ENCODE data around the gene MYO15B. TPM values are rescaled to one million over a fixed set of nuclear protein-coding genes. Genes with fewer than 3 reads are reported as not detected.

Gene MYO15B
- polyA plus RNA-seq, 3 donors from 2014 or later = 0.76 to 3.0 (median 2.6) TPM

DNA sequence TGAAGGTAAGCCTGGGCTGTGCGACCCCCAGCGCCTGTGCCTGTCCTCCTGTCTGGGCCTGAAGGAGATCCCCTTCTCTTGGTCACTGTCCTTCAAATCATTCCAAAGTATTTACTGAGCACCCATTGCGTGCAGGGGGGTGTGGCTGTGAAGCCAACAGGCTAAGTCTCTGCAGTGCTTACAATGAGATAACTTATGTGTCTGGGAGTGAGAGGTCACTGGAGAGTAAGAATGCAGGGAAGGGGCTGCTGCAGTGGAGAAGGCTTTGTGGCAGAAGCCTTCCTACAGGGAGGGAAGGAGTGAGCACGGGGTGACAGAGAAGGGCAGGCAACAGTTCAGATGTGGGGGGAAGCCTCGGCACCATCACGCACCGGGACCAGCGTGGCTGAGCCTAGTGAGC is 34.5 kb downstream of the MYO15B start:
- Mint-ChIP-seq H3K4me3 (no peak overlapping the region), H3K9me3 (peaks cover 0 to 1% (median 0%) of the 10 kb centered on the region in 6 donors), H3K27me3 (ENCODE audit: low read depth in 3 of 3) (peaks cover 0 to 5% (median 2%) of the 10 kb centered on the region in 3 donors), H3K27ac (peak overlapping the region in 1 of 6 donors; percentile 46), H3K36me3 (peaks cover 0 to 8% (median 0%) of the 10 kb centered on the region in 3 donors), H3K4me1 (peaks cover 0 to 2% of the 10 kb centered on the region in 2 donors)
- DNase-seq = no peak

DNA sequence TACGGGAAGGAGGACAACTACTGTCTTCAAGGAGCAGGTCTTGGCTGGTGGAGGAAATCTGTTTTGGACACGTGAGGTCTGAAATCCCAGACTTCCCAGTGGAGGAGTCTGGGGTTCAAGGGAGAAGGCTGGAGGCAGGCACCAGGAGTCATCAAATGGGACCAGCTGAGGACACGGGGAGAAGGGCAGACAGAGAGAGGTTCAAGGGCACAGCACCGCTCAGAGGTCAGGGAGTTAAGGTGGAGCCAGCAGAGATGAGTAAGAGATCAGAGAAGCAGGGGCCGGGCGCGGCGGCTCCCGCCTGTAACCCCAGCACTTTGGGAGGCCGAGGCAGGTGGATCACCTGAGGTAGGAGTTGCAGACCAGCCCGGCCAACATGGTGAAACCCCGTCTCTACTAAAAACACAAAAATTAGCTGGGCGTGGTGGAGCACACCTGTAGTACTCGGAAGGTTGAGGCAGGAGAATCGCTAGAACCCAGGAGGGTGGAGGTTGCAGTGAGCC is 35.2 kb downstream of the MYO15B start:
- no peak for DNase-seq
- H3K9me3 Mint-ChIP-seq = peaks cover 0 to 1% (median 0%) of the 10 kb centered on the region in 6 donors
- peak overlapping the region in 3 of 6 donors; percentile 26 to 44 (median 39) for H3K27ac Mint-ChIP-seq
- H3K4me1 Mint-ChIP-seq = peaks cover 0 to 2% of the 10 kb centered on the region in 2 donors
- H3K4me3 Mint-ChIP-seq = no peak overlapping the region
- H3K27me3 Mint-ChIP-seq (ENCODE audit: low read depth in 3 of 3) = peaks cover 0 to 5% (median 2%) of the 10 kb centered on the region in 3 donors
- H3K36me3 Mint-ChIP-seq = peaks cover 0 to 8% (median 0%) of the 10 kb centered on the region in 3 donors

DNA sequence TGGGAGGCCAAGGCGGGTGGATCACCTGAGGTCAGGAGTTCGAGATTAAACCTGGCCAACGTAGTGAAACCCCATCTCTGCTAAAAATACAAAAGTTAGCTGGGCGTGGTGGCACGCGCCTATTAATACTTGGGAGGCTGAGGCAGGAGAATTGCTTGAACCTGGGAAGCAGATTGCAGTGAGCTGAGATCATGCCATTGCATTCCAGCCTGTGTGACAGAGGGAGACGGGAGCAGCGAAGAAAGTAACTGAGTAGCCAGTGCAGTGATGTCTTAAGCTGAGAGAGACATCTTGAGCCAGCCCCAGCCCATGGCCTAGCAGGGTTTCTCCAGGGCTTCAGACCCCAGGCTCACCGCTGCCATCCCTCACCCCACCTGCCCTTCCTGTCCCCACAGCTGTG is 35.8 kb downstream of the MYO15B start:
- Mint-ChIP-seq H3K4me1 (peaks cover 0 to 2% of the 10 kb centered on the region in 2 donors), H3K36me3 (peaks cover 0 to 8% (median 0%) of the 10 kb centered on the region in 3 donors), H3K9me3 (peaks cover 0 to 1% (median 0%) of the 10 kb centered on the region in 6 donors), H3K27me3 (ENCODE audit: low read depth in 3 of 3) (peaks cover 0 to 5% (median 2%) of the 10 kb centered on the region in 3 donors), H3K27ac (peak overlapping the region in 1 of 6 donors; percentile 40), H3K4me3 (no peak overlapping the region)
- DNase-seq = no peak

DNA sequence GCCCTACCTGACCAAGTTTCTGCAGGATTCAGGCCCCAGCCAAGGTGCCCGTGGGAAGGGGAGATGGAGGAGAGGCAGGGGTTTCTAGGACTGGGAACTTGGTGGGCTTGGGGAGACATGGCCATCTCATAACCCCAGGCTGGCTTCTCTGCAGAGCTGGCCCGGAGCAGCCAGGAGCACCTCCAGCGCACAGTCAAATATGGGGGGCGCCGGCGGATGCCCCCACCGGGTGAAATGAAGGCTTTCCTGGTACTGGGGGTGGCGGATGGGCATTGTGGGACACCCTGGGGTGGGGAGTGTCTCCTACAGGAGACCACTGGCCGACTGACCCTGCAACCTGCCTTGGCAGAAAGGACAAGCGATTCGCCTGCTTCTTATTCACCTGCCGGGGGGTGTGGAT is 36.4 kb downstream of the MYO15B start:
- Mint-ChIP-seq H3K36me3 (peaks cover 0 to 8% (median 0%) of the 10 kb centered on the region in 3 donors), H3K9me3 (peaks cover 0 to 1% (median 0%) of the 10 kb centered on the region in 6 donors), H3K4me3 (no peak overlapping the region), H3K27me3 (ENCODE audit: low read depth in 3 of 3) (peaks cover 0 to 5% (median 2%) of the 10 kb centered on the region in 3 donors), H3K4me1 (peaks cover 0 to 2% of the 10 kb centered on the region in 2 donors), H3K27ac (no peak overlapping the region)
- DNase-seq = no peak

DNA sequence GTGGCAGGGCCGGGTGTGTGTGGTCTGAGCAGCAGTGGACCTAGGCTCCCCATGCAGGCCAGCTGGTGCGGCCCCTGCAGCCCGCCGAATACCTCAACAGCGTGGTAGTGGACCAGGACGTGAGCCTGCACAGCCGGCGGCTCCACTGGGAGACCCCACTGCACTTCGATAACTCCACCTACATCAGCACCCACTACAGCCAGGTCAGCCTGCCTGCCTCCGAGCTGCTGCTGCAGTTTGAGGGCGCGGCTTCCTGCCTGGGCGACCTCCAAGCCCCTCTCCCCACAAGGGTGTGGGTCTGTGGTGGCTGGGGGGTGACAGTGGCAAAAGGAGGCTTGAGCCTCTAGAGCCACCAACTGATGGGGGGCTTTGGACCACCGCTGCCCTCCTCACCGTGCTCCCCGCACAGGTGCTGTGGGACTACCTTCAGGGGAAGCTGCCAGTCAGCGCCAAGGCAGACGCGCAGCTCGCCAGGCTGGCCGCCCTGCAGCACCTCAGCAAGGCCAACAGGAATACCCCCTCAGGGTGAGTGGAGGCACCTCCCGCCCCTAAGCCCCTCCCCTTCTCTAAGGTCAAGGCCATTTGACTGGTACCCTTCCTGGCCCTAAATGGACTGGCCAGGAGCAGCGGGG is 37.2 kb downstream of the MYO15B start:
- Mint-ChIP-seq H3K27me3 (ENCODE audit: low read depth in 3 of 3) (peaks cover 0 to 2% (median 1%) of the 10 kb centered on the region in 3 donors), H3K9me3 (no peaks in the 10 kb centered on the region), H3K27ac (no peak overlapping the region), H3K36me3 (peaks cover 0 to 8% (median 0%) of the 10 kb centered on the region in 3 donors), H3K4me3 (no peak overlapping the region), H3K4me1 (peaks cover 0 to 2% of the 10 kb centered on the region in 2 donors)
- no peak for DNase-seq

DNA sequence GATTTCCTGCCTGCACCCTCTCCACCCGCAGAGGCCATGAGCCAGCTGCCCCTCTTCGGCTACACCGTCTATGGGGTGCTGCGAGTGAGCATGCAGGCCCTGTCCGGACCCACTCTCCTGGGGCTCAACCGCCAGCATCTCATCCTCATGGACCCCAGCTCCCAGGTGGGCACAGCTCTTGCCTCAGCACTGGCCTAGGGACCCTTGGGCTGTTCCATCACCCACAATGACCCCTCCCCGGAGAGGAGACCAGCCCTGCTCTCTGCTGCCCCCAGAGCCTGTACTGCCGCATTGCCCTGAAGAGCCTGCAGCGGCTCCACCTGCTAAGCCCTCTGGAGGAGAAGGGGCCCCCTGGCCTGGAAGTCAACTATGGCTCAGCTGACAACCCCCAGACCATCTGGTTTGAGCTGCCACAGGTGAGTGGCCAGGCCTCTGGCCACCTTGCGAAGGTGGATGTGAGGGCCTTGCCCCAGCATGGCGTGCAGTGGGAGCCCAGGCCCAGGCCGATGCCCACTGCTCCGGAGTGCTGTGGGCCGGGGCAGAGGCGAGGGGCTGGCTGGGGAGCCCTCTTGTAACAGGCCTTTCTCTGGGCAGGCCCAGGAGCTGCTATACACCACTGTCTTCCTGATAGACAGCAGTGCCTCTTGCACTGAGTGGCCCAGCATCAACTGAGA is 38.4 kb downstream of the MYO15B start:
- peaks cover 0 to 2% of the 10 kb centered on the region in 2 donors for H3K4me1 Mint-ChIP-seq
- peaks cover 0 to 8% (median 0%) of the 10 kb centered on the region in 3 donors for H3K36me3 Mint-ChIP-seq
- H3K9me3 Mint-ChIP-seq = no peaks in the 10 kb centered on the region
- no peak overlapping the region for H3K27ac Mint-ChIP-seq
- H3K27me3 Mint-ChIP-seq (ENCODE audit: low read depth in 3 of 3) = peaks cover 0 to 2% (median 1%) of the 10 kb centered on the region in 3 donors
- no peak for DNase-seq
- H3K4me3 Mint-ChIP-seq = no peak overlapping the region

DNA sequence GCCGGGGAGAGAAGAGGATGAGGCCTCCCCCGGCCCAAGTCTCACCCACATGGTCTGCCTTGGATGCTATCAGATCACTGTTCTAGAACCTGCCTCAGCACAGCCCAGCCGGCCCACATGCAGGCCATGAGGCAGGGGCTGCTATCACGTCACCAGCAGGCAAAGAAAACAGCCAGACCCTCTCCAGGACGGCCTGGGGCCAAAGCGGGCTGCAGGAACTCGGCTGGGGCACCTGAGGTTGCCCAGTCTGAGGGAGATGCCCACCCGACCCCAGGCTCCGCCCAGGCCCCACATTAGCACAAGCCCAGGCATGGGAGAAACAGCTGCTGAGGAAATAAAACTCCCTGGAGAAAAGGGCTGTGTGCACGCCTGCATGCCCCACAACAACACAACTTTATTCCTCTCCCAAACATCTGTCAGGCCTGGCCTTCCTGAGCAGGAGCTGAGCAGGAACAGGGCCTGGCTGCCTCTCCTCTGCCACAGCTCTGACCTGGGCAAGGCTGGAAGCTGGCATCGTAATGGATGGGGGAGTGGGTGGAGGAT is 39.0 kb downstream of the MYO15B start:
- Mint-ChIP-seq H3K4me1 (peaks cover 0 to 2% of the 10 kb centered on the region in 2 donors), H3K4me3 (no peak overlapping the region), H3K27me3 (ENCODE audit: low read depth in 3 of 3) (peaks cover 0 to 2% (median 1%) of the 10 kb centered on the region in 3 donors), H3K9me3 (no peaks in the 10 kb centered on the region), H3K36me3 (peaks cover 0 to 8% (median 0%) of the 10 kb centered on the region in 3 donors), H3K27ac (no peak overlapping the region)
- DNase-seq = no peak

DNA sequence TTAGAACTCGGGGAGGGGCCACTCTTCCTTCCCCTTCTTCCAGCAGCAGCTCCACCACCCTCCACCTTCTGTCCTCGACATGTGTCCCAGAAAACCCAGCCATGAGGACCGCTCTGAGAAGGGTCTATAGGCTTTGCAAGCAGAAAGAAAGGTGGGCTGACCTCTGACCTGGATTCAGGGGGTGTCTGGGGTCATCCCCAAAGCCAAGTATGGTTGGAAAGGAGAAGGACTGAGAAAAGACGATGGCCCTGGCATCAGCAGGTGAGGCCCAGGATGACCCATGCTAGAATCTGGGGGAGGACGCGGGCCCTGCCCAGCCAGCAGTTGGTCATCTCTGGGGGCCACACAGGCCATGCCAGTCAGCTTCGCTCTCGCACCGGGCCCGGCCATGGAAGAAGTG is 39.5 kb downstream of the MYO15B start:
- Mint-ChIP-seq H3K4me3 (no peak overlapping the region), H3K9me3 (no peaks in the 10 kb centered on the region), H3K36me3 (peaks cover 0 to 7% (median 0%) of the 10 kb centered on the region in 3 donors), H3K27me3 (ENCODE audit: low read depth in 3 of 3) (peaks cover 0 to 2% (median 1%) of the 10 kb centered on the region in 3 donors), H3K27ac (no peak overlapping the region), H3K4me1 (peaks cover 0 to 2% of the 10 kb centered on the region in 2 donors)
- no peak for DNase-seq

DNA sequence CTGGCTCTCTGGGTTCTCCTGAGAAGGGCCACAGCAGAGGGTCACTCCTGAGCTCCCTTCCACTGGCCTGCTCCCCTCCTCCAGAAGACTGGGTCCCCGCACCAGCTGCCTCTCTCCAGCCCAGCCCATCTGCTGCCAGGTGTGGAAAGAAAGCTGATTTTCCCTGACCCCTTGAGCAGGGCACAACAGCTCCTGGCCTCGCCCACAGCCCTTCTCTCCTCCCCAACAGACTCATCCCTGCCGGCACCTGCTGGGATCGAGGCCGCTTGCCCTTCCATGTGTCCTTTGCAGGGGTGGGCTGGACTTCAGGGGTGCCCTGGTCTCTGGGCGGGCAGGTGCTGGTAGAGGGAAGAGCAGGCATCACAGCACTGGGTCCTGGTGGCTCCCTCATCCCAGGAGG is 40.8 kb downstream of the MYO15B start:
- H3K4me1 Mint-ChIP-seq = peaks cover 0 to 6% of the 10 kb centered on the region in 2 donors
- H3K36me3 Mint-ChIP-seq = no peaks in the 10 kb centered on the region
- H3K27me3 Mint-ChIP-seq (ENCODE audit: low read depth in 3 of 3) = no peaks in the 10 kb centered on the region
- H3K9me3 Mint-ChIP-seq = no peaks in the 10 kb centered on the region
- no peak overlapping the region for H3K4me3 Mint-ChIP-seq
- no peak for DNase-seq
- H3K27ac Mint-ChIP-seq = no peak overlapping the region

DNA sequence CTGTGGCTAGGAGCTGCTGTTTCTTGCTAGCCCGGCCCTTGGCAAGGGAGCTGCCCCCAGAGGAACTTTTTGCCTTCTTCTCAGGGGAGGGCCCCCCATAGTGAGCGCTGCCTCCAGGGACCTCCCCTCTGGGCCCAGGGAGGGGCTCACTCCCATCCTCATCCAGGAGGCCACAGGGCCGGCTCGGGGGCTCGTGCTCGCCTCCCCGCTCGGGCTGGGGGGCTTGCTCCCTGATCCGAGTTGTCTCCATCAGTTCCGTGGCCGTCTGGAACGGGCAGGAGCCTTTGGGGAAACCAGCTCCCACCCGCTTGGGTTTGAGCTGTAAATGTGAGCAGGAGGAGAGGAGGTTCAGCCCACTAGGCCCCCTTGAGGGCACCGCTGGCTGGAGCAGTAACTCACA is 41.6 kb downstream of the MYO15B start:
- no peak overlapping the region for H3K4me3 Mint-ChIP-seq
- H3K36me3 Mint-ChIP-seq = no peaks in the 10 kb centered on the region
- H3K27ac Mint-ChIP-seq = no peak overlapping the region
- H3K9me3 Mint-ChIP-seq = no peaks in the 10 kb centered on the region
- peaks cover 1 to 6% of the 10 kb centered on the region in 2 donors for H3K4me1 Mint-ChIP-seq
- H3K27me3 Mint-ChIP-seq (ENCODE audit: low read depth in 3 of 3) = peaks cover 0 to 1% (median 0%) of the 10 kb centered on the region in 3 donors
- no peak for DNase-seq

DNA sequence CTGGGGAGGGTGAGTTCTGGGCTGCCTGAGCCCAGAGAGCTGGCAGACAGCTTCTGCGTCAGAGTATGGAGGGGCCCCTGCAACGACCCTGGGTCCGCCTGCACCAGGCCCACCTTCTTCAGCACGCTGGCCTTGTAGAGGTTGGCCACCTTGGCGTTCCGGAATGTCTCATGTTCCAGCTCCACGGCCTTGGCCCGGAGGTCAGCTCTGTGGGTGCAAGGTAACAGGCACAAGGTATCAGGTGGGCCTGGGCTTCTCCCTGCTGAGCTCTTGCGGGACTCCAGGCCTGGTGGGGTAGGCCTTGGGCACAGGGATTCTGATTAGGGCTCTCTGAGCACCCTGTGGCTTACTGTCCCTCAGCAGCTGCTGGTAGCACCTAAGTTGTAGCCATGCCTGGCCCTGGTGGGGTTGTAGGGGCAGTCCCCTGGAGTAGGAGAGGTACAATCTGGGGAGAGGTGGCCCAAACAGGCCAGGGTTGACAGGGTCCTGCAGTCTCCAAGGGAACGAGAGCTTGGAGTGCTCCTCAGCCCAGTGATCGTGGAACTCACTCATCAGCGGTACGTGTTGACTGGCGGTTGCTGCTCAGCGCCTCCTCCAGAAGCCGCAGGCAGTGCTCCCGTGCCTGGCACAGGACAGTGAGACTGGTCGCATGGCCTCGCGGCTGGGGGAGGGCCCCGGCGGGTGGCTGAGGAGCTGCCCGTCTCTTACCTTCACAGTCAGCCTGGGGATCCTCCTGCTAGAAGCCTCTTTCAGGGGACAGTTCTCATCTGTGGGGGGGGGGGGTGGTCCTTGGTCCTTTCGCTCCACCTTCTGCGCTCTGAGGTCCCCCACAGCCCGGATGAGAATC is 42.7 kb downstream of the MYO15B start:
- no peaks in the 10 kb centered on the region for H3K36me3 Mint-ChIP-seq
- no peaks in the 10 kb centered on the region for H3K9me3 Mint-ChIP-seq
- H3K27me3 Mint-ChIP-seq (ENCODE audit: low read depth in 3 of 3) = peaks cover 0 to 1% (median 0%) of the 10 kb centered on the region in 3 donors
- no peak overlapping the region for H3K27ac Mint-ChIP-seq
- no peak overlapping the region for H3K4me3 Mint-ChIP-seq
- DNase-seq = no peak
- peaks cover 1 to 6% of the 10 kb centered on the region in 2 donors for H3K4me1 Mint-ChIP-seq

DNA sequence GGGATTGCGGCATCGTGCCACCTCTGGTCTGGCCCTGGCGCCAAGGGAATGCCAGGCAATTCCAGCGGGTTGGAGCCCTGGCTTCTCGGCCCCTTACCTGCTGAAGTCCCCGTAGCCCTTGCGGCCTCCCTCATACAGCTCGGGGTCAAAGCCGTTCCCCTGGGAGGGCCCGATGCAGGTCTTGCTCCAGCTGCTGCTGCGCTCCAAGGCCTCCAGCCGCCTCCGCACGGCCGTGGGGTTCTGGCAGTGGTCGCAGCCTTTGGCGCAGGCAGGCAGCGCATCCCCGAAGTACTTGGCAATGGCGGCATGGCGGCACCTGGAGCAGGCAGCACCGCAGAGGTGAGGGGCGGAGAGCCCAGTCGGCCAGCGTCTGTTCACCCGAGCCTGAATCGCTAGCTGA is 43.8 kb downstream of the MYO15B start:
- H3K27me3 Mint-ChIP-seq (ENCODE audit: low read depth in 3 of 3) = peaks cover 0 to 3% (median 1%) of the 10 kb centered on the region in 3 donors
- H3K27ac Mint-ChIP-seq = no peak overlapping the region
- peaks cover 1 to 6% of the 10 kb centered on the region in 2 donors for H3K4me1 Mint-ChIP-seq
- H3K4me3 Mint-ChIP-seq = no peak overlapping the region
- no peaks in the 10 kb centered on the region for H3K9me3 Mint-ChIP-seq
- no peak for DNase-seq
- no peaks in the 10 kb centered on the region for H3K36me3 Mint-ChIP-seq

DNA sequence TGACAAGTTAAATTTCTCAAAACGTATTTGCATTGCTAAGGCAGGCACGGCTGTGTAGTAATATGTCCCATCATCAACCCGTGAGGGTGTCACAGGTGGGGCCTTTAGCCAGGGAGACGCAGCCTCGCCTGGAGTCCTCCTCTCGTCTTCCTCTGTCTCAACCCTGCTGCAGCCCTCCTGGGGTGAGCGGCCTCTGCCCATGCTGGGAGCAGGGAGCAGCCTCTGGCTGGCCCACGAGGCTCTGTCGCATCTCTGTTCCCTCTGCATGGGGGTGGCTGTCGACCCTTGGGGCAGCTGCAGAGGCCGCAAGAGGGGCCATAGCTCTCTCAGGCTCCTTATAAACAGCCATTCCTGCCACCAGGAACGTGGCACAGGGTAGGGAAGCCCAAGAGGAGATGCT is 44.8 kb downstream of the MYO15B start:
- Mint-ChIP-seq H3K36me3 (no peaks in the 10 kb centered on the region), H3K4me1 (peaks cover 1 to 6% of the 10 kb centered on the region in 2 donors), H3K4me3 (no peak overlapping the region), H3K27ac (no peak overlapping the region), H3K9me3 (no peaks in the 10 kb centered on the region), H3K27me3 (ENCODE audit: low read depth in 3 of 3) (peaks cover 0 to 3% (median 1%) of the 10 kb centered on the region in 3 donors)
- DNase-seq = no peak
